NCI-H2227 treated with DMSO at 0.1 percent for 48 hours (cell line): ENCODE data around the gene ATP1A2.

Source experiments
- DNase-seq: peaks from one replicate; lab custom pipeline; 2025; lab: John Stamatoyannopoulos, UW

ATP1A2 gene

GRCh38 chr1:160085686-160086455 lies 29.7 kb upstream of the ATP1A2 start:
- DNase-seq = peak; percentile 52

DNA sequence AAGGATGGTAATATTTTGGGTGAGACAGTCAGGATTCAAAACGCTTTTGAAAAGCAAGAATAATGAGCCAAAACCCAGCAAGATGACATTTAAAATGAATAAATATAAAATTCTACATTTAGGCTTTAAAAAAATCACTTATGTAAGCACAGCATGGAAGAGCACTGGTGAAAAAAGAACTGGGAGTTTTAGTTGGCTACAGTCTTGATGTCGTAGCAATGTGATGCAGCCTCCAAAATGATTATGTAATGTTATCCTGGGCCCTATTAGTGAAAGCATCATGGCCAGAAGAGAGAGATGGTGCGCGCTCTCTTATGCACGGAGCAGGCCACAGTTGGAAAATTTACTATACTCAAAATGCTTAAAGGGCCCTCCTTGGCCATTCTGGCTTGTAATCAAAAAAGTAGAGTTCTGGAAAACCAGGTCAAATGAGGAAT lies 29.1 kb upstream of the ATP1A2 start:
- DNase-seq = no peak

DNA sequence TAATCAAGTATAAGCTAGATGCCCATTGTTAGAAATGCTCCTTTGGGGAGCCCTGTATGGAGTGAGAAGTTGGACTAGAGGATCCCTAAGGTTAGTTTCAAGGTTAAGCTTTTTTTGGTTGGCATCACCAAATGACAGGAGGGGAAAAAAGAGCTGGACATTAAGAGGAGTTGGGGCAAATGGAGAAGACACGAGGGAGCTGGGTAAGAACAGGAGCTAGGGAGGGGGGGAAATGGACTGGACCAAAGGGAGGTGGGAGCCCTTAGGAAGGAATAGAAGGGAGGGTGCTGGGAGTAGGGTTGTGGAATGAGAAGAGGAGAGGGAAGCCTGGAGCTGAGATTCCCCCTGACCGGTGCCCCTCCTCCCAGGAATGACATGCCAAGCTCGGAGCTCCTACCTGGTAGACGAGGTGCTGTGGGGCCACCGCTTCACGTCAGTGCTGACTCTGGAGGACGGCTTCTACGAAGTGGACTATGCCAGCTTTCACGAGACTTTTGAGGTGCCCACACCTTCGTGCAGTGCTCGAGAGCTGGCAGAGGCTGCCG lies 28.4 kb upstream of the ATP1A2 start:
- DNase-seq = no peak

DNA sequence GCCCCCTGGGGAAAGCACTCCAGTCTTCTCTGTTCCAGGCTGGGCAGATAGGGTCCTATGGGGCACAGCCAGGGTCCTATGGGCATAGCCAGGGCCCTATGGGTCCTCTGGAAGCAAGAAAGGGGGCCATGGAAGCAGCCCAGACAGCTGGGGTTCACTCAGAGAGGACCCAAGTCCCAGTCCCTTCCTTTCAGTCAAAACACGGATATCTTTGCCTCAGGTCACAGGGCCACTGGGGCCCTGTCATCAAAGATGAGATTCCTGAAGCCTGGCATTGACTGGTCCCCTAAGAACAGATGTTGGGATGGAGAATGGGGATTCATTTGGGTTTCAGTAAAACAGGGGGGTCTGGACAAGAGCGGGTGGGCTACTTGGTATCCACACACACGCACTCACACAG lies 25.7 kb upstream of the ATP1A2 start:
- DNase-seq = no peak

DNA sequence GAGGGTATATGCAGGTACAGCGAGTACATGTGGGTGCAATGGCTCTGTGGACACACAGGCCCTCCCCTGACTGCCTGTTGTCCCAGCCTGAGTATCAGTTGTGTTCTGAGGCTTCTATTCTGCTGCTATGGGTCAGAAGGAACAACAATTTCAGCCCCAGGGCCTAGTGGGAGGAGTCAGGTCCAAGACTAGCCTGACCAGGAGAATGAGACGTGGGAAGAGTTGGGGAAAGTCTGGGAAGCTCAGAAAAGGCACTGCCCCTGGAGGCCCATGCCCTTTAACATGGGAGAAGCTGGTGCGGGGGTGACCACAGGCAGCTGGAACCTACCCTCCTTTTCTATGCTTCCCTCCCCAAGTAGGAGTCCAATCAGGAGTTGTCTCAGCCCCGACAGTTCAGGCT lies 24.8 kb upstream of the ATP1A2 start:
- no peak for DNase-seq

DNA sequence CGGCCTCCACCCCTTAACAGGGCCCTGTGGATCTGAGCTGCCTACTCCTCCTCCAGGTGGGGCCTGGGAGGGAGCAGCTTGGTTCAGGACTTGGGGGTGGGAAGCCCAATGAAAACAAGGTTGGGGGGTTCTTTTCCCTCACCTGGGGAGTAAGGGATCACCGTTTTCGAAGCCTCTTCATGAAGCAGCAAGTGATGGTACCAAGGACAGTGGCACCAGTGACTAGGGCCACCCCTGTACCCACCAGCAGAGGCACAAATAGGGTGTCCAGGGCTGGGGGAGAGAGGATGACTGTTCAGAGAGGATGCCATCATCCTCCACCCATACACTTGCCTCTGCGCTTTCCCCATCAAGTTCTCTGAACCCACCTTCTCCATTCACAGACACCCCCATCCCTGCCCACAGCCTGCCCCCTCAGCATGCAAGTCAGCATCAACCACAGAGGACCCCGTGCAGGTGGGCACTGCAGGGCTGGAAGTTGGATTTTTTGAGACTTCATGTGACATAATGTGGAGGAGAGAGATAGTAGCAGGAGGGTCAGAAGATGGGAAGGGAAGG lies 23.8 kb upstream of the ATP1A2 start:
- no peak for DNase-seq

GRCh38 chr1:160092366-160093068 lies 23.0 kb upstream of the ATP1A2 start:
- no peak for DNase-seq

GRCh38 chr1:160093069-160093395 lies 22.5 kb upstream of the ATP1A2 start:
- no peak for DNase-seq

DNA sequence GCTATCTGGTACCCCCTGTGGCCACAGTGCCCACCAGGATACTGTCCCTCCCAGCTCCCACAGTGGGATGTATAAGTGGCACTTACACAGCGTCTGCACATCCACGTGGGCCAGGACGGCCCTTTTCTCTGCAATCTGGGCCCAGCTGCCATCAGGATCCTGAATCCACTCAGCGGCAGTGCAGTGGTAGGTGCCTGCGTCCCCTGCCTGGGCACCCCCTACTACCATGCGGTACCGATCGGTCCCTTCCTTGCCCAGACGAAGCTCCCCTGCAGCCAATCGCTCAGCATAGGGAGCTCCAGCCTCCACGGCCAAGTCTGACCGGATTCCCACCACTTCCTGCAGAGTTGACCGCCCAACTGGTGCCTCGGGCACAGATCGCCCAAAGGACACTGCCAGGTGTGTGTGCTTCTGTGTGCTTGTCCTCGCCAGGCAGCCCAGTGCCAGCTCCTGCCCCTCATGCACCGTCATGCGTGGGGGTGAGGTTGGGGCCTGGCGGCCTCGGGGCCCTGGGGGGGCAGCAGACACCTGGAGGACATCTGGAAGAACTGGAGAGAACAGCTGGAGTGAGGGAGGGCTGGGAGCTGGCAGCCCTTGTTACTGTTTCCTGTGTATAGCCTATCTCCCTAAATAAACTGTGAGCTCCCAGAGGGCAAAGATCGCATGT lies 21.8 kb upstream of the ATP1A2 start:
- no peak for DNase-seq

- DNase-seq = no peak
These were observed 21.3 kb upstream of the ATP1A2 start for GRCh38 chr1:160094291-160094625.

GRCh38 chr1:160094806-160095205 lies 20.8 kb upstream of the ATP1A2 start:
- no peak for DNase-seq

DNA sequence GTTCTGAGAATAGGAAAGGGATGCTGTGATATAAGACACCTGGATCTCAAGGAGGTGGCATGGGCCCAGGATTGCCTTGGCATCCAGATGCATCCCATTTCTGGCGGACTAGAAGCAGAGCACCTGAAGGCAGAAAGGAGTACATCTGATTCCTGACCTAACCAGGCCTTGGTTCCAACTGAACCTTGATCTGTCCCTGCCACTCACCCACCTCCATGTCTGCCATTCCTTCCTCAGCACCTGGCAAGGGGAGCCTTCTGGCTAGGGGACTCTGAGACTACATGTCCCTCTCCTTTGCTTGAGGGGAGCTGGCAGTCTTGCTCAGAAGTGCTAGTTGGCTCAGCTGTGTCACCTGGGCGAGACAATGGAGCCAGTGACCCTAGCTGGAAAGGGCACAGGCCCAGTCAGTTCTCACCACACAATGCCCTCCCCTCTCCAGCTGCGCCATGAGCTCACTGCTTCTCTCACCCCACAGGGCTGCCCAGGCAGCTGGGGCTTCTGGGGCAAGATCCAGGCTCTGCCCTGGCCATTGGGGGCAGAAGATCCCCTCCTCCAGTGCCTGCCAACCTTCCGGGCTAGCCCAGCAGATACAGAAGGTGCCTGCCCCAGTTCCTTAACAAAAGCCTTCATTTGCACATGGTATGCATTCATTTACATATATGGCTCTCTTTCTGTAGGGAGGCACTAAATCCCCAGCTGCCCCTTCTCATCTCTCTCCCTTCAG lies 20.0 kb upstream of the ATP1A2 start:
- DNase-seq = no peak

- DNase-seq = no peak
These were observed 19.1 kb upstream of the ATP1A2 start for GRCh38 chr1:160096274-160097116.

- no peak for DNase-seq
These were observed 18.2 kb upstream of the ATP1A2 start for GRCh38 chr1:160097151-160097910.

- DNase-seq = peak; percentile 89
These were observed 17.4 kb upstream of the ATP1A2 start, which contains the start of gene IGSF8 for GRCh38 chr1:160097911-160098851. Gene IGSF8 (minus strand): TSS chr1:160098619. CDS start chr1:160098472, 147 bp downstream.

DNA sequence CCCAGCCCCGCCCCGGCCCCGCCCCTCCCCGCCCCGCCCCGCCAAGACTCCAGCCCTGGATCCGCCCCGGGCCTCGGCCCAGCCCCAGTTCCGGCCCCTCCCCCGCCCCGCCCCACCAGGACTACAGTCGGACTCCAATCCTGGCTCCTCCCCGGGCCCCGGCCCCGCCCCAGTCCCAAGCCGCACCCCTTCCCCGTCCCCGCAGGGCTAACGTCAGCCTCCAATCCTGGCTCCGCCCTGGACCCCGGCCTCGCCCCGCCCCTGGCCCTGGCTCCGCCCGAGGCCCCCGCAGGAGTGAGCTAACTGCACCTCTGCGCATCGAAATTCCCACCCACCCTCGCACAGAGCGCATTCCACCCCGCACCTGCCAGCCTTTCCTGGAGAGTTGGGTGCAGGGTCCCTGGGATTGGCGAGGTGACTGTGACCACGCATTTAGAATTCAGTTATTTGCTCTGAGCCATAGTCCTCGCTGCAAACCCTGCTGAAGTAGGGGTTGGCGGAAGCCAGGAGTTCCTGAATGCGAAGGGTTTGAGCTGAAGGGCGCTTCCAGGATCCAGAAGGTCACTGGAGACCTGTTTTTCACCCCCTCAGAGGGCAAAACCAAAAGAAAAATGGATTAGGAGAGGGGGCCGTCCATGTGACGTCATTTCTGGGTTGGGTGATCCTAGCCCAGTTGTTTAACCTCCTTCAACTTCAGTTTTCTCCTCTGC lies 16.6 kb upstream of the ATP1A2 start:
- peak; percentile 94 for DNase-seq

GRCh38 chr1:160099716-160100375 lies 15.7 kb upstream of the ATP1A2 start:
- no peak for DNase-seq
